GM19455 (cell line): ENCODE data around the gene POFUT2.

ENCODE experiments used
- ATAC-seq: cut with Tn5 transposase; IDR thresholded peaks from one replicate; pipeline ENCODE4 v1.9.1; 2021; ENCODE audit not compliant: unreplicated experiment

Gene POFUT2

DNA sequence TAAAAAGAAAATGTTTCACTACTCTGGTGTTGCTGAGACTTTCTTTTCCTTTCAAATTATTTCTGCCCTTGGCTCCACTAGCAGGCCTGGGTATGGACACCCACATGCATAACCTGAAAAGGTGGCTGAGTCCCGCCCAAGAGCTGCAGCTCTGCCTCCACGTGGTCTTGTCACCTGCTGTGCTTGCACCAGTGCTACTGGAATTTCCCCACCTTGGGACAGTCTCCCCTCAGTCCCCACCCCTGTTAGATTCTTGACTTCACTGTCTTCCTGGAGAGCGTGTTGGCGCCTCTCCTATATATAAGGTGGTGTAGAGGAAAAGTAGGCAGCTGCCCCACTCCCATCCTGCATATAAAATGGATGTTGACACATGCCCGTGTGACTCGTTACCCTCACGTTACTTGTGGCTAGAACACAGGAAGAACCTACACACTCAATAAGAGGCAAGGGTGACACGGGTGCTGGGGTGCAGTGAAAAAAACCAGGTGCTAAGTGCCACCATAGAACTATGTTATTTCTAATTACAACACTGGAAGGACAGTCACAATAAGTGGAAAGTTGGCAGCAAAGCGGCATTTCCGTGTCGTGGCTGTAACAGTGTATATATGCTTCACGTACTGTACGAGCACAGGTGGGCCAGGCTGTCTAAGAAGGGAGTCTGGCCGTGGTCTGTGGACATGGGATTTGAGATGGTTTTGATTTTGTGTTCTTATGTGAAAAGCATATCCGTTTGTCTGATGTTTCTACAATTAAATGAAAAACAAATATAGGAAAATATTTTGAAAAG lies 61.0 kb downstream of the POFUT2 start:
- no peak for ATAC-seq

DNA sequence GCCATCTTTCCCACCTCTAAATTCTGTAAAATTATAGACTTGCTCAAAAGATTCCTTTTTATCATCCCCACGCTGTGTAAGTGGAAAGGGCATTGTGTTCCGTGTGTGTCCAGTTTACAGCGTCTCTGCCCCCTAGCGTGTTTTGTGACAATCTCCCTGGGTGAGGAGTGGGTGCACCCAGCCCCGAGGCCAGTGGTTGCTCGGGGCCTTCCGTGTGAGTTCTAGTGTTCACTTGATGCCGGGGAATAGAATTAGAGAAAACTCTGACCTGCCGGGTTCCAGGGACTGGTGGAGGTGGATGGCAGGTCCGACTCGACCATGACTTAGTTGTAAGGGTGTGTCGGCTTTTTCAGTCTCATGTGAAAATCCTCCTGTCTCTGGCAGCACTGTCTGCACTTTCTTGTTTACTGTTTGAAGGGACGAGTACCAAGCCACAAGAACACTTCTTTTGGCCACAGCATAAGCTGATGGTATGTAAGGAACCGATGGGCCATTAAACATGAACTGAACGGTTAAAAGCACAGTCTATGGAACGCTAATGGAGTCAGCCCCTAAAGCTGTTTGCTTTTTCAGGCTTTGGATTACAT lies 61.9 kb downstream of the POFUT2 start:
- ATAC-seq, result no peak

DNA sequence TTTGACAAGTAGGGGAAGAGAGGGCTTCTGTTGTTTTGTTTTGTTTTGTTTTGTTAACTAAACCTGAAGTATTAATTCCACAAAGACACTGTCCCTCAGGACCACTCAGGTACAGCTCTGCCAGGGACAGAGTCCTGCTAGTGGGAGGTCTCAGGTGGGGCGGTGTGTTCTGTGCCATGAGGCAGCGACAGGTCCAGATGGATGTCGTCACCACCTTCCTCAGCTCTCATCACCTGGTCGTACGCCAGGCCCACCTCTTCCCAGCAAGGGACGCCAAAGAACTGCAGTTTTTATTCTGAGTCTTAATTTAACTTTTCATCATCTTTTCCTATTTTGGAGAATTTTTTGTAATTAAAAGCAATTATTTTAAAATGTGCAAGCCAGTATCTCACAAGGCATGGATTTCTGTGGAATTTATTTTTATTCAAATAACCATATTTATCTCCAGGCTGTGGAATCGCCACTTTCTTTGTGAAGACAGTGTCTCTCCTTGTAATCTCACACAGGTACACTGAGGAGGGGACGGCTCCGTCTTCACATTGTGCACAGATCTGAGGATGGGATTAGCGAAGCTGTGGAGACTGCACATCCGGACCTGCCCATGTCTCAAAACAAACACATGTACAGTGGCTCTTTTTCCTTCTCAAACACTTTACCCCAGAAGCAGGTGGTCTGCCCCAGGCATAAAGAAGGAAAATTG lies 62.5 kb downstream of the POFUT2 start:
- ATAC-seq, result no peak

DNA sequence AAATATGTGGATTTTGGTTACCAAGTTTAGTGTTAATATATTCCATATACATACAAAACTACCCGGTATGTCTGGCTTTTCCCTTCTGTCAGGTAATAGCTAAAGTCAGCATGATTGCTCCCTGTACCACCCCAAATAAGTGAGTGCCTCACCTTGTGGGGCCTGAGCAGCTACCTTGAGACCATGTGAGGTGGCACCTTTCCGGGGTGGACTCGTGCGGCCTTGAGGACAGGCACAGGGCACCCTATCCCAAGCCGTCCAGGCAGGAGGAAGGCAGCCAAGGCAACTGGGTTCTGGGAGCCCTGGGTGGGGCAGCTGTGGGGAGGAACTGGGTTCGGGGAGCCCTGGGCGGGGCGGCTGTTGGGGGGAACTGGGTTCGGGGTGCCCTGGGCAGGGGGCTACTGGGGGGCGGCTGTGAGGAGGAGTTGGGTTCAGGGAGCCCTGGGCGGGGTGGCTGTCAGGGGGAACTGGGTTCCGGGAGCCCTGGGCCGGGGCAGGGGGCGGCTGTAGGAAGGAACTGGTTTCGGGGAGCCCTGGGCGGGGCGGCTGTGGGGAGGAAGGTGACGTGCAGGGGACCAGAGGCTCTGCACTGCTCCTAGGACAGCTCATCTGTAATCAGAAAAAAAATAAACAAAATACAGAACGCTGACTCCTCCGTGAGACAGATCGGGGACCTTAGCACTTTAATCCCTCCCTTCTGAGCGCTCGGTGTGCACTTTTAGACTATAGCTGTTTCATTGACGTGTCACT lies 63.3 kb downstream of the POFUT2 start:
- no peak for ATAC-seq

DNA sequence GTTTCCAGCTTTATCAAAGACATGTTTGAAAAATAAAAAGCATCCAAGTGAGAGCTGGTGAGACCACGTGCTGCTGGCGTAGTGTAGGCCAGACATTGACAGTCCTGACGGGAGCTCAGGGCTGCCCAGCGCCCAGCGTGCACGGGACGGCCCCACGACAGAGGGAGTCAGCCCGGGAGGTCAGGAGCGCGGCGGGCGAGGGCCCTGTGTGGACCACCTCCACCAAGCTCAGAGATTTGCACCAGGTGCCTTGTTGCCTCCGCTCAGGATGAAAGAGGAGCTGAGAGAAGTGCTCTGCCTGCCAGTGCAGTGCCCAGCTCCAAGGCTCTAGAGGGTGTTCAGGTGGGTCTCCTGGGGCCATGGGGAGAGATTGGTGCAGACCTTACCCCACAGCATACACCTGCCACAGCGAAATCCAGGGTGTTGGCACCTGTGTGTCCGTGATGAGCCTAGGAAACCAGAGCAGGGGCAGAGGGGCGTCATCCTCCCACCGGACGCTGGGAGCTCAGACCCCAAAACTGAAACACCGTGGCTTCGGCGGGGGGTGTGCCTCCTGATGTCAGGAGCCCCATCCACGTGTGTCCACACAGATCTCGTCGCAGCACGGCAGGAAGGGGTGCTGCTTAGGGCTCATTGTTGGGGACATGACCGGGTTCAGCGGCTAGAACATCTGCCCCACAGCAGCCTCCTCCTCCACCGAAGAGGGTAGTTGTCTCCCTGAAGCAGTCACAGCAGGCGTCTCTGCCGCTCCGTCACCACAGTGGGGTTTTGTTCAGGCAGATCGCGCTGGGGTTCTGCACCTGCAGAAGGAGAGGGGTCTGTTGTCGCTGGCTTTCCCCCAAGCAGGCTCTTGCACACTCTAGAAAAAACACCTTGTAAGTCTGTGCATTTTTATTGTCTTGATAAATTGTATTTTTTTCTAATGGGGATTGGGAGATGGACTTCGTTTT lies 64.2 kb downstream of the POFUT2 start:
- no peak for ATAC-seq

DNA sequence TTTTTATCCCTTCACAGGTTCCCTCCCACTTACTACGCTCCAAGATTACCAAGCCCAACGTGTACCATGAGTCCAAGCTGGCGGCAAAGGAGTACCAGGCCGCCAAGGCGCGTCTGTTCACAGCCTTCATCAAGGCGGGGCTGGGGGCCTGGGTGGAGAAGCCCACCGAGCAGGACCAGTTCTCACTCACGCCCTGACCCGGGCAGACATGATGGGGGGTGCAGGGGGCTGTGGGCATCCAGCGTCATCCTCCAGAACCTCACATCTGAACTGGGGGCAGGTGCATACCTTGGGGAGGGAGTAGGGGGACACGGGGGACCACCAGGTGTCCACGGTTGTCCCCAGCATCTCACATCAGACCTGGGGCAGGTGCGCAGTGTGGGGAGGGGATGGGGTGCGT lies 65.7 kb downstream of the POFUT2 start:
- no peak for ATAC-seq

DNA sequence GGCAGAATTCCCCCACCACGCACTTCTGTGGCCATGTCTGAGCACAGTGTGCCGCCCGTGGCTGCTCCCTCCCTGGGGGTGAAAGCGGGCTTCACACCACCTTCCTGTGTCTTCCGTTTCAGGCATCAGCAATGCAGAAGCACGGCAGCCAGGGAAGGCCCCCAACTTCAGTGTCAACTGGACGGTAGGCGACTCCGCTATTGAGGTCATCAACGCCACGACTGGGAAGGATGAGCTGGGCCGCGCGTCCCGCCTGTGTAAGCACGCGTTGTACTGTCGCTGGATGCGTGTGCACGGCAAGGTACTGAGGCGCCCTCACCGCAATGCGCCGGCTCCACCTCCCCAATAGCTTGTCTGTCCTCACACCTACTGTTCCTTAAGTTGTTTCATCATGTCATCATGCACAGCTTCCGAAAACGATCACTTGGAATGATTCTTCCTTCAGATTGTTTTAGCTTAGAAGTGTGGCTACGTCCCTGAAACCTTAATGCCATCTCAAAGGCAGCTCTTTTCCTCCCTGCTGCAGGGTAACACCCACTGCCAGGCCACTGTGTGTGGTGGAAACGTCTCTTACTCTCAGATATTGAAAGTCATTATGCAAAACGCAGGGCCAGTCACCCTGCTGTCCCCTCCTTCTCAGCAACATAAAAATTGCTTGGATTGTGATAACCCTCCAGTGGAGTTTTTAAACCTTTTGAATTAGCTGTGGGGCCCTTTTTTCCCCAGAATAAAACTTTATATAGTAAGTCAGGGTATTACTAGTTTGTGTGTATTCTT lies 66.8 kb downstream of the POFUT2 start:
- no peak for ATAC-seq

DNA sequence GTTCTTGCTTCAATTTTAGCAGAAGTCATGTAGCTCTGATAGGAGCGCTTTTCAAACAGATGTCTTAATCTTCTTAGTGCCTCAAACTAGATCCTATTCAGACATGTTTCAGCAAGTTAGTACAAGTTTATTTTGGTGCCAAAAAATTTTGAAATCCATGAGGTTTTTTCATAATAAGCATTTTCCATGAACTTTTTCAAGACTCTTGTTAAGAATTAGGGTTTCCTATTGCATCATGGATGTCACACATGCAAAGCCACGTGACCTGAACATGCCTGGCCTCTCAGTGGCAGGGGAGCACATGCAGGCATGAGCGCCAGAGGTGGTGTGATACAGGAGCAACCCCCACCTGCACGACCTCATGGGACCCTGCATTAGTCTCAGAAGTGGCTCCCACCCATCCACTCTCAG lies 67.6 kb downstream of the POFUT2 start:
- ATAC-seq, result no peak

DNA sequence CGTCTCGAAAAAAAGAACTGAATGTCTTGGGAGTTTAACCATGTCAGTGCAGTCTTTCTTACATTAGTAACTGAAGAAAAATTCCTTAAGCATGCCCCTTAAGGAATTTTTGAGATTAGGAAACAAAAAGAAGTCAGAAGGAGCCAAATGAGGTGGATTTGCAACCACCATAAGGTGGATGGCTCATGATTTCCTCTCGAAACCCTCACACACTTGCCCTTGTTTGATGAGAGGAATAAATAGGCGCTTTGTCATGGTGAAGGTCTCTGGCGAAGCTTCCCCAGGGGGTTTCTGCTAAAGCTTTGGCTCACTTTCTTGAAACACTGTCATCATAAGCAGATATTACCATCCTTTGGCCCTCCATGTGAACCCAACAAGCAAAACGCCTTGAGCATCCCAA lies 68.2 kb downstream of the POFUT2 start:
- no peak for ATAC-seq

DNA sequence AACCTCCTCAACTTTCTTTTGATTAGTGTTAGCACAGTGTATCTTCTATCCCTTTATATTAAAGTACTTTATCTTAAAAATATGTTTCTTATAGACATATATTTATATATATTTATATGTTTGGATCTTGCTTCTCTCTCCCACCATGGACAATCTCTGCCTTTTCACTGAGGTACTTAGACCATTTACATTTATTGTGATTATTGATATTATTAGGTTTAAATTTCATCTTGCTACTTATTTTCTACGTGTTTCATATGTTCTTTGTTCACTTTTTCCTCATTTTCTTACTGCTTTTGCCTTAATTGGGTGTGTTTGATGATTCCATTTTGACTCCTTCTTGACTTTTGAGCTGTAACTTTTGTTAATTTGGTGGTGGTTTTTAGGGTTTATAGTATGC lies 70.7 kb downstream of the POFUT2 start:
- ATAC-seq, result no peak

DNA sequence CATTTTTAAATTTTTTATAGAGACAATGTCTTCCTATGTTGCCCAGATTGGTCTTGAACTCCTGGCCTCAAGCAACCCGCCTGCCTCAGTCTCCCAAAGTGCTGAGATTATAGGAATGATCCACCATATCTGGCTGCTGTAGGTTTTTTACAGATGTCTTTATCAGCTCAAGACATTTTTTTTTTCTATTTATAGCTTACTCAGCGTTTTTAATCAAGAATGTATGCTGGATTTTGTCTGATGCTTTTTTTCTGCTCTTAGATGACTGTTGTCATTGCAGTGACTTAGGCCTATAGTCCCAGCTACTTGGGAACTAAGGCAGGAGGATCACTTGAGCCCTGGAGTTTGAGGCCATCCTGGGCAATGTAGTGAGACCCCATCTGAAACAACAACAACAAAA lies 72.5 kb downstream of the POFUT2 start:
- ATAC-seq, result no peak
